Astrocyte (in vitro differentiated cells and primary cell): ENCODE measurements around the gene KRTAP17-1. TPM values are rescaled to one million over a fixed set of nuclear protein-coding genes. Genes with fewer than 3 reads are reported as not detected.

Source experiments
- DNase-seq: peaks from one replicate; pipeline ENCODE4 v3.0.0-alpha.2; 2010; ENCODE audit warnings: low read depth
- FAIRE-seq: peaks from 2 replicates; lab custom pipeline; 2011; peaks lifted over from hg19 to GRCh38; lab: Jason Lieb, UNC
- H2AFZ ChIP-seq: 2 replicates; pipeline ENCODE4 v1.6.0; 2012; ENCODE audit warnings: low read depth, low read length, inconsistent platforms
- H3K27ac ChIP-seq: 2 replicates; pipeline ENCODE4 v1.5.1; 2011; ENCODE audit warnings: low read depth, low read length, inconsistent platforms
- H3K27me3 ChIP-seq: 2 replicates; pipeline ENCODE4 v1.6.0; 2011; ENCODE audit warnings: low read length, inconsistent platforms; ENCODE audit not compliant: insufficient read depth
- H3K36me3 ChIP-seq: 2 replicates; pipeline ENCODE4 v1.5.1; 2011; ENCODE audit warnings: low read length, inconsistent platforms; ENCODE audit not compliant: insufficient read depth
- H3K4me1 ChIP-seq: 2 replicates; pipeline ENCODE4 v1.5.1; 2011; ENCODE audit warnings: low read length, inconsistent platforms; ENCODE audit not compliant: insufficient read depth
- H3K4me2 ChIP-seq: 2 replicates; pipeline ENCODE4 v1.6.0; 2012; ENCODE audit warnings: low read length, inconsistent platforms
- H3K4me3 ChIP-seq: 2 replicates; pipeline ENCODE4 v1.5.1; 2011; ENCODE audit warnings: low read depth, mild to moderate bottlenecking, low read length, inconsistent platforms; ENCODE audit not compliant: insufficient read depth
- H3K79me2 ChIP-seq: 2 replicates; pipeline ENCODE4 v1.6.0; 2012; ENCODE audit warnings: mild to moderate bottlenecking, low read length, inconsistent platforms; ENCODE audit not compliant: insufficient read depth
- H3K9ac ChIP-seq: 2 replicates; pipeline ENCODE4 v1.6.0; 2012; ENCODE audit warnings: mild to moderate bottlenecking, low read length, inconsistent platforms
- H3K9me3 ChIP-seq: 2 replicates; pipeline ENCODE4 v1.5.1; 2012; ENCODE audit warnings: low read depth, mild to moderate bottlenecking, low read length, inconsistent platforms; ENCODE audit not compliant: insufficient read depth
- H4K20me1 ChIP-seq: 2 replicates; pipeline ENCODE4 v1.6.0; 2012; ENCODE audit warnings: low read length, inconsistent platforms; ENCODE audit not compliant: insufficient read depth
- H3K27ac Mint-ChIP-seq: one replicate; pipeline ENCODE4 v1.8.0; 2021; ENCODE audit warnings: mild to moderate bottlenecking, mixed read lengths; ENCODE audit not compliant: unreplicated experiment
- H3K27me3 Mint-ChIP-seq: one replicate; pipeline ENCODE4 v1.8.0; 2021; ENCODE audit warnings: low read depth, mixed read lengths; ENCODE audit not compliant: unreplicated experiment
- H3K36me3 Mint-ChIP-seq: one replicate; pipeline ENCODE4 v1.8.0; 2021; ENCODE audit warnings: low read depth, mixed read lengths; ENCODE audit not compliant: unreplicated experiment
- H3K4me1 Mint-ChIP-seq: one replicate; pipeline ENCODE4 v1.8.0; 2021; ENCODE audit warnings: low read depth, mixed read lengths; ENCODE audit not compliant: unreplicated experiment
- H3K4me3 Mint-ChIP-seq: one replicate; pipeline ENCODE4 v1.8.0; 2021; ENCODE audit warnings: mild to moderate bottlenecking, moderate library complexity, mixed read lengths; ENCODE audit not compliant: unreplicated experiment
- H3K9me3 Mint-ChIP-seq: one replicate; pipeline ENCODE4 v1.8.0; 2021; ENCODE audit warnings: mild to moderate bottlenecking, mixed read lengths; ENCODE audit not compliant: unreplicated experiment
- EZH2 ChIP-seq: IDR thresholded peaks from 2 replicates; pipeline ENCODE4 v1.6.1; 2012; ENCODE audit warnings: mild to moderate bottlenecking, low read length, inconsistent platforms; ENCODE audit not compliant: insufficient read depth
- total RNA-seq: library from RNA; stranded (reverse); gene quantifications from 2 replicates; pipeline ENCODE4 v1.2.1, GENCODE V29; 2021
- TF ChIP-seq, protein P1 (sequence below): IDR thresholded peaks from 2 replicates; pipeline ENCODE4 v1.5.1; 2011; ENCODE audit warnings: low read depth, mild to moderate bottlenecking, inconsistent platforms, low read length, moderate library complexity; ENCODE audit not compliant: insufficient read depth

KRTAP17-1 gene
- total RNA-seq, 1 donor from 2014 or later = not detected

DNA sequence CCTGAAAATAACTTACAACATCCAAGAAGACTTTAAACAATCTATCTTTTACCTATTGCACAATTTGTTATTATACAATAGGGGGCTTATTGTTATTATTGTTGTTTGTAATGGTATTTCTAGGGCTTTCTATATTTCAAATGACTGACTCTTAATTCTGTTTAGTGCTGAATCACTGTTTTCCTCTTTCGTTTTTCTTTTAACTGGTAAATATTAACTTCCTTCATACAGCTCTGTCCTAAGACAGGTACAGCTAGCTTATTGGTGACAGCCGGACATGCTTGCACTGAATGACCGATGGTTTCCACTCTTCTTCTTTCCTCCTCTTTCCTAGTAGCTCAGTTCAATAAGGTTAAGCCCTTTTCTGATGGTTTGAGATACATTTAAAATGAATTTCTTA, 28.5 kb downstream of the KRTAP17-1 start:
- H3K4me1 Mint-ChIP-seq = peaks cover 17% of the 10 kb centered on the region
- H3K4me1 ChIP-seq = no peaks in the 10 kb centered on the region
- H3K36me3 ChIP-seq = no peaks in the 10 kb centered on the region
- H3K4me2 ChIP-seq = no peak overlapping the region
- no peak overlapping the region for H3K9ac ChIP-seq
- TF ChIP-seq, protein P1, sequence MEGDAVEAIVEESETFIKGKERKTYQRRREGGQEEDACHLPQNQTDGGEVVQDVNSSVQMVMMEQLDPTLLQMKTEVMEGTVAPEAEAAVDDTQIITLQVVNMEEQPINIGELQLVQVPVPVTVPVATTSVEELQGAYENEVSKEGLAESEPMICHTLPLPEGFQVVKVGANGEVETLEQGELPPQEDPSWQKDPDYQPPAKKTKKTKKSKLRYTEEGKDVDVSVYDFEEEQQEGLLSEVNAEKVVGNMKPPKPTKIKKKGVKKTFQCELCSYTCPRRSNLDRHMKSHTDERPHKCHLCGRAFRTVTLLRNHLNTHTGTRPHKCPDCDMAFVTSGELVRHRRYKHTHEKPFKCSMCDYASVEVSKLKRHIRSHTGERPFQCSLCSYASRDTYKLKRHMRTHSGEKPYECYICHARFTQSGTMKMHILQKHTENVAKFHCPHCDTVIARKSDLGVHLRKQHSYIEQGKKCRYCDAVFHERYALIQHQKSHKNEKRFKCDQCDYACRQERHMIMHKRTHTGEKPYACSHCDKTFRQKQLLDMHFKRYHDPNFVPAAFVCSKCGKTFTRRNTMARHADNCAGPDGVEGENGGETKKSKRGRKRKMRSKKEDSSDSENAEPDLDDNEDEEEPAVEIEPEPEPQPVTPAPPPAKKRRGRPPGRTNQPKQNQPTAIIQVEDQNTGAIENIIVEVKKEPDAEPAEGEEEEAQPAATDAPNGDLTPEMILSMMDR = no peak
- no peaks in the 10 kb centered on the region for H3K36me3 Mint-ChIP-seq
- H3K4me3 Mint-ChIP-seq = no peak overlapping the region
- H3K27ac Mint-ChIP-seq = no peak overlapping the region
- no peak for DNase-seq
- H3K9me3 Mint-ChIP-seq = no peaks in the 10 kb centered on the region
- no peaks in the 10 kb centered on the region for H3K27me3 ChIP-seq
- H3K79me2 ChIP-seq = no peaks in the 10 kb centered on the region
- no peaks in the 10 kb centered on the region for H4K20me1 ChIP-seq
- no peak for FAIRE-seq
- H3K27me3 Mint-ChIP-seq = no peaks in the 10 kb centered on the region
- H3K9me3 ChIP-seq = no peaks in the 10 kb centered on the region
- H3K4me3 ChIP-seq = no peak overlapping the region
- no peak overlapping the region for H3K27ac ChIP-seq
- H2AFZ ChIP-seq = no peak overlapping the region

DNA sequence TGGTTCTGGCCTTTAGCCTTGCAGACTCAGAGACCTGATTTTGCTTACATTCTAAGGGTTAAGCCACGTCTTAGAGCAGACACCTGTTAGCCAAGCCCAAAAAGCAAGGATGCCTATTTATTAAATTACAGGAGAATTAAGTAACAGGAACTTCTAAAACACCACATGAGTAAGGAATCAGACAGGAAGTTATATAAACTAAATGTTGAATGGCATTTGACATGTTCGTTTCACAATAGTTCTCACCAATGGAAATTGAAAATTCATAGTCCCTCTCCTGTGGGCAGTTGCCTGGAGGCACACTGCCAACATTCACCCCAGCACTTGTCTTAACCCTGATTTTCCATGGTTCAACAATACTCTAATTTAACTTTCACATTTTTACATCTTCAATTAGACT, 31.0 kb downstream of the KRTAP17-1 start:
- H3K4me2 ChIP-seq = no peak overlapping the region
- H3K27me3 ChIP-seq = no peaks in the 10 kb centered on the region
- TF ChIP-seq EZH2 = no peak
- TF ChIP-seq, protein P1 = no peak
- H3K9me3 ChIP-seq = no peaks in the 10 kb centered on the region
- no peak overlapping the region for H3K27ac ChIP-seq
- no peaks in the 10 kb centered on the region for H3K36me3 Mint-ChIP-seq
- H3K27ac Mint-ChIP-seq = no peak overlapping the region
- no peak overlapping the region for H3K4me3 Mint-ChIP-seq
- FAIRE-seq = peak; percentile 29
- no peaks in the 10 kb centered on the region for H3K27me3 Mint-ChIP-seq
- no peaks in the 10 kb centered on the region for H4K20me1 ChIP-seq
- no peak overlapping the region for H3K9ac ChIP-seq
- H3K4me1 ChIP-seq = no peaks in the 10 kb centered on the region
- no peak overlapping the region for H3K4me3 ChIP-seq
- no peaks in the 10 kb centered on the region for H3K9me3 Mint-ChIP-seq
- no peak overlapping the region for H2AFZ ChIP-seq
- DNase-seq = no peak
- H3K36me3 ChIP-seq = no peaks in the 10 kb centered on the region
- H3K4me1 Mint-ChIP-seq = peaks cover 17% of the 10 kb centered on the region
- H3K79me2 ChIP-seq = no peaks in the 10 kb centered on the region

DNA sequence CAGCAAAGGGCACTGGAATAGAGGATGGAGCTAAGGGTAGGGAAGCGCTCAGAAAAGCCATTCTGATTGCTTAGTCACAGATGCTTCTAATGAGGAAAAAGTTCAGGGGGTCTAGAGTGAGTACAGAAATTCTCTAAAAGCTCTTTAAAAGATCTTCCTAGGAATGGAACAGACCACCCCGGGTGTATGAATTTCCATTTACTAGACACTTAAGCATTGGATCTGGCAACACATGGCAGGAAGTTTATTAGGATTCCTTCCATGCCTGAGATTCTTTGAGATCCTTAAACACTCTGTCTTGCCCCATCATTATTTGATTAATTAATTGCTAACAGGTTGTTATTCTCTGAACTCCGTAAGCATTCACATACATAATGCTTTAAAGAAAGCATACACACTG, 31.5 kb downstream of the KRTAP17-1 start:
- Mint-ChIP-seq H3K9me3 (no peaks in the 10 kb centered on the region), H3K27ac (no peak overlapping the region), H3K36me3 (no peaks in the 10 kb centered on the region), H3K4me1 (peaks cover 17% of the 10 kb centered on the region), H3K4me3 (no peak overlapping the region), H3K27me3 (no peaks in the 10 kb centered on the region)
- DNase-seq (peak; percentile 61), FAIRE-seq (no peak)
- Histone ChIP-seq H3K4me1 (no peaks in the 10 kb centered on the region), H3K36me3 (no peaks in the 10 kb centered on the region), H3K4me2 (no peak overlapping the region), H3K4me3 (no peak overlapping the region), H3K79me2 (no peaks in the 10 kb centered on the region), H2AFZ (no peak overlapping the region), H3K9ac (no peak overlapping the region), H3K9me3 (no peaks in the 10 kb centered on the region), H4K20me1 (no peaks in the 10 kb centered on the region), H3K27me3 (no peaks in the 10 kb centered on the region), H3K27ac (no peak overlapping the region)
- TF ChIP-seq, protein P1 = no peak
- TF ChIP-seq EZH2 = no peak
